Medulla oblongata (tissue), 1 donor: ENCODE results near the gene SNX18.
"Not testable (repeated sequence)": the region's sequence is repeated elsewhere in the genome, so short reads cannot be mapped to it uniquely, and the experiment has no call there.

Experiments
- DNase-seq: peaks from one replicate; pipeline ENCODE4 v3.0.0-alpha.2; 2015; ENCODE audit errors: extremely low spot score

Gene SNX18, protein sequence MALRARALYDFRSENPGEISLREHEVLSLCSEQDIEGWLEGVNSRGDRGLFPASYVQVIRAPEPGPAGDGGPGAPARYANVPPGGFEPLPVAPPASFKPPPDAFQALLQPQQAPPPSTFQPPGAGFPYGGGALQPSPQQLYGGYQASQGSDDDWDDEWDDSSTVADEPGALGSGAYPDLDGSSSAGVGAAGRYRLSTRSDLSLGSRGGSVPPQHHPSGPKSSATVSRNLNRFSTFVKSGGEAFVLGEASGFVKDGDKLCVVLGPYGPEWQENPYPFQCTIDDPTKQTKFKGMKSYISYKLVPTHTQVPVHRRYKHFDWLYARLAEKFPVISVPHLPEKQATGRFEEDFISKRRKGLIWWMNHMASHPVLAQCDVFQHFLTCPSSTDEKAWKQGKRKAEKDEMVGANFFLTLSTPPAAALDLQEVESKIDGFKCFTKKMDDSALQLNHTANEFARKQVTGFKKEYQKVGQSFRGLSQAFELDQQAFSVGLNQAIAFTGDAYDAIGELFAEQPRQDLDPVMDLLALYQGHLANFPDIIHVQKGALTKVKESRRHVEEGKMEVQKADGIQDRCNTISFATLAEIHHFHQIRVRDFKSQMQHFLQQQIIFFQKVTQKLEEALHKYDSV

GRCh38 chr5:54517512-54518145, at the start of gene SNX18:
Gene SNX18, plus strand, starts transcription at chr5:54517759. Its CDS starts 194 bp downstream, at chr5:54517953.
- DNase-seq: peak; percentile 94

GRCh38 chr5:54469622-54470021, 47.9 kb upstream of the SNX18 start:
- DNase-seq: peak; percentile 68

GRCh38 chr5:54470128-54470527, 47.4 kb upstream of the SNX18 start:
- no peak for DNase-seq

DNA sequence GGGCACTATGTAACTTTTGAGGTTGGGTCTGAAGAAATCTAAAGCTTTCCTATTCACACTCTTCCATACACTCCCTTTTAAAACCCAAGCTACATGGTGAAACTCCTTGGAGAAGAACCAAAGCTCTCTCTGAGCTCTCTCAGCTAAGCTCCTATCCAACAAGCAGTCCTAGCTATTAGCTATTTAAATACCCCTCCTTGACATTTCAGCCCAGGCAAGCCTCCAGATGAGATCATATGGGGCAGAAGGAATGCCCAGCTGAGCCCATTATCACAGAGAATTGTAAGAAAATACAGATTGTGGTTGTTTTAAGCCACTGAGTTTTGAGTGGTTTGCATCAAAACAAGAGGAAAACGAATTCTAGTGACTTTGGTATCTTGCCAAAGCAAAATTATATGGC, 46.9 kb upstream of the SNX18 start:
- no peak for DNase-seq

DNA sequence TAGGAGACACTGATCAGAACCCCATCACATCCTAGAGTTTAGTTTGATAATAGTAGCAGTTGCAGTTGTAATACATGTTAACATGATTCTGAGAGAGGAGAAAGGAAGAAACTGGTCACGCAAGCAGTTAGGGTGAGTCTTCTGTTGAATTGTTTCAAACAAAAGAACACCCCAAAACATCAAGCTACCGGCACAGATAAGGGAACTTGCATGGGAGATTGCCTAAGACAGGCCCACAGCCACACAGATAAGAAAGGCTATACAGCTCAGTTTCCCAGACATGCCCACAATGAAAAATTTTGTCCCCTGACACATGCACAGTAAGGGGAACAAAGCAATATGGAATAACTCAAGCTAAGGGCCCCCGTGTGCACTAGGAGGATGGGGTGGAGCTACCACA, 46.2 kb upstream of the SNX18 start:
- DNase-seq: no peak

DNA sequence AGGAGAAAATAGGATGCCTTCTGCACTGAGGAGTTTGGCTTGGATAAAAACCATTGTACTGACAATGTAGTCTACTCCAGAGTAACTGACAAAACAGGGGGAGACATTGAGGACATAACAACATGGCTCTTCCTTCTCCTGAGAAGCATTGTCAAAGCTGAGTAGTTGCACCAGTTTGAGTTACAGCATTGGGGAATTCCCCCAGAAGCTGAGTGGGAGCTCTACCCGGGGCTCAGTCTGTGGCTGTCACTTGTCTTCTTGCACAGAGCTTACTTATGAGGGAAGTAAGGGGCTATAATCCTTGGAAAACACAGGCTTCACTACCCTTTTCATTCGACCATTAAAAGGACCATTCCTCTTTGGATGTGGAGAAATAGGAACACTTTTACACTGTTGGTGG, 40.9 kb upstream of the SNX18 start:
- DNase-seq: no peak

DNA sequence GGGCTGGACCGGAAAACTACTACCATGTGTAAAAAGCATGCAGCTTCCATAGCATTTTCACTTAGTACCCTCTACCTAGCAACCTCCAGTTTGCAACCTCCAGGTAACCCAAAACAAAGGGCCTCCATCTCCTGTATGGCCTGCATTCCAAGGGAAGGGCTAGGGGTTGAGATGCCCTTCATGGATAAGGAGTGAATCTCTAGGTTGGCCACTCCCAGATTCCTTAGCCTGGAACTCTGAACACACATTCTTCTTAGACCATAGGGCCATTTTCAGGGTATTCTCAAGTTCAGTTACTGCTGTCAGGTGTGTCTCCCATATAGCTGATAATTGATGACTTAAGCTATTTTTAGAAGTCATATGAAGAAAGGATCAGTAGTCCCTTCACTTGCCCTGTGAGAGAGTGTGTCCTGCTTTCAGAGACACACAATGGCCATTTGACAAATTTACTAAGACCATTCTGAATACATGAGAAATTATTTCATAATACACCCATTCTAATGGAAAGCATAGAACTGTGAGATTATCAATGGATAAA, 39.5 kb upstream of the SNX18 start:
- no peak for DNase-seq

- DNase-seq: no peak
Measured at GRCh38 chr5:54480296-54480695, 37.3 kb upstream of the SNX18 start.

DNA sequence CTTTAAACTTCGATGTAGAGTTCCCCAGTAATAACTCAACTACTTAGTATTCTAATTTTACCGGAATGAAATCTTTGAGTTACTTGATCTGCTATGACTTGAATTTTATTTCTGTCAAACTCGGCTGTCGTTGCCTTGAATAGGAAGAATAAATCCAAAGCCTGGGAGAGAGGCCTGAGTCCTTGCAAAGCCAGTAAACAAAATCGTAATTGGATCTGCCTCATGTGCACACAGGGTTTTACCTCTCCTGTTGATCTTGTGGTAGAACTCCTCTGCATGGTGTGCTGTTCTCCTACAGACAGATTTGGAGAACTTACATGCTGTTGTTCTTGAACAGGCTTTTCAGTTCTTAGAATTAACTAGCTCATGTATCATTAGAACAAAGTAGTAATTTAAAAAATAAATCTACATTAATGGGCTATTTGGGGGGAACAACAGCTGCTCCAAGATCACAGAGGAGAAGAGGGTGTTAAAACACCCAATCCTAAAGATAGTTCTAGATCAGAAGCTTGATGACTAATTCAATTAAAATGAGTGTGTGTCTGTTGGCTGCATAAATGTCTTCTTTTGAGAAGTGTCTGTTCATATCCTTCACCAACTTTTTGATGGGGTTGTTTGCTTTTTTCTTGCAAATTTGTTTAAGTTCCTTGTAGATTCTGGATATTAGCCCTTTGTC, 33.2 kb upstream of the SNX18 start:
- no peak for DNase-seq

DNA sequence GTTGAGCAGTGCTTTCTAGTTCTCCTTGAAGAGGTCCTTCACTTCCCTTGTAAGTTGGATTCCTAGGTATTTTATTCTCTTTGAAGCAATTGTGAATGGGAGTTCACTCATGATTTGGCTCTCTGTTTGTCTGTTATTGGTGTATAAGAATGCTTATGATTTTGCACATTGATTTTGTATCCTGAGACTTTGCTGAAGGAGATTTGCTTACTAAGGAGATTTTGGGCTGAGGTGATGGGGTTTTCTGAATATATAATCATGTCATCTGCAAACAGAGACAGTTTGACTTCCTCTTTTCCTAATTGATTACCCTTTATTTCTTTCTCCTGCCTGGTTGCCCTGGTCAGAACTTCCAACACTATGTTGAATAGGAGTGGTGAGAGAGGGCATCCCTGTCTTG, 31.9 kb upstream of the SNX18 start:
- DNase-seq: not testable (repeated sequence)

DNA sequence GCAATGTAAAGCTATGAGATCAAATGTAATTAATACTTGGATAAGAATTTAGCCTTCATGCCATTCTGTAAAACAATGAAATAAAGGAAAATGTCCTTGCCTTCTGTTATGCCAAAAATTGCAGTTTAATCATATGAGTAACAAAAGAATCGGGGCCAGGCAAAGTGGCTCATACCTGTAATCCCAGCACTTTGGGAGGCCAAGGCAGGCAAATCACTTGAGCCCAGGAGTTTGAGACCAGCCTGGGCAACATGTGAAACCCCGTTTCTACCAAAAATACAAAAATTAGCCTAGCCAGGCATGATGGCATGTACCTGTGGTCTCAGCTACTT, 27.9 kb upstream of the SNX18 start:
- not testable (repeated sequence) for DNase-seq

DNA sequence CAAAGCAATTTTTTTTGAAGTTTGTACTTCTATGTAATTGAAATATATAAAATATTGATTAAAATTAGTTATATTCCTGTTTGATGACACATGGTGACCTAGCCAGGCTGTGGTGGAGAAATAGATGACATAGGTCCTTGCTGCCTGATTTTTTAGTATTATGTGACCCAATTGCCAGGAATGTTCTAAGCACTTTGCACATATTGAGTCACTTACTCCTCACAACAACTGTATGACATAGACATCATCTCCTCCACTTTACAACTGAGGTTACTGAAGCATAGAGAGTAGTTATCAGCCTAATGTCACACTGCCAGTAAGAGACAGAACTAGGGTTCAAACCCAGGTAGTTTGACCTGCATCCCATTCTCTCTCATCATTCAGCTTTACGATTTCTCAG, 26.2 kb upstream of the SNX18 start:
- DNase-seq: no peak

GRCh38 chr5:54492178-54492577, 25.4 kb upstream of the SNX18 start:
- peak; percentile 28 for DNase-seq

DNA sequence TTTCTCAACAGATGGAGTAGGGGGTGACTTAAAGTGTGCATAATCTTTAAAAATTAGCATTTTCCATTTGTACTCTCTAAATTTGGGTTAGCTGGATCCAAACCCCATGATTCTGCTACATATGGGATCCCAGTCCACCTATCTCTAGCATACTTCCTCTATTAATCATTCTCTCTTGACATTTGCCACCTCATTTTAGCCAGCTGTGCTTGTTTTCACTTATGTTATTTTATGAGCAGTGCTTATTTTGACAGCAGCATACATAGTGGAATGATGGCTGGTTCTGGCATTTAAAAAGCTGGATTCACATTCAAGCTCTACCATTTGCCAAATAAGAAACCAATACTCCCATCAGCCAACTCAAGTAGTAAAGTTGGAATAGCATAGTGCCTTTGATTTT, 22.5 kb upstream of the SNX18 start:
- DNase-seq: no peak

GRCh38 chr5:54514291-54514690, 3.3 kb upstream of the SNX18 start:
- DNase-seq: no peak

DNA sequence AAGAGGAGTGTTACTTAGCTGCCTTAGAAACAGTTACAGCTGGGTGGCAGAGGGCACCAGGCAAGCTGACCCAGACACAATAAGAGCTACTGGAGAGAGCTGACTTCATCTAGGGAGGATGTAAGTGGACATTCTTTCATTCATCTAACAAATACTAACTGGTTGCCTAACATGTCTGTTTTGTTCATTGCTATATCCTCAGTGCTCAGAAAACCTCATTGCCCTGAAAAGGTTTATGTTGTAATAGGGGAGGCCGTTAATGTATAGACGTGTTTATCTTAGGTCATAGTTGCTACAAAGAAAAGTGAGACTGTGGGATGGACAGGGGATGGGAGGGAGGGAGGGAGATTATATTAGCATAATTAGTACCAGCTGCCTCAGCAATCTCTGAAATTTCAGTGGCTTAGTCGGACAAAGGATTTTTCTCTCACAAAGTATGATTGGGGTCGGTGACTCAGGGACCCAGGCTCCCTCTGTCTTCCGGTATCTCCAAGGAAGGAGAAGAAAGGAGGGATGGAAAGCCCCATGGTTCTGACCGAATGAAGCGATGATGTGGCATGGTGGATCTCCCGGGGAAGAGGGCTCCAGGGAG, 2.6 kb upstream of the SNX18 start:
- no peak for DNase-seq

- no peak for DNase-seq
Measured at GRCh38 chr5:54515634-54516033, 1.9 kb upstream of the SNX18 start.

DNA sequence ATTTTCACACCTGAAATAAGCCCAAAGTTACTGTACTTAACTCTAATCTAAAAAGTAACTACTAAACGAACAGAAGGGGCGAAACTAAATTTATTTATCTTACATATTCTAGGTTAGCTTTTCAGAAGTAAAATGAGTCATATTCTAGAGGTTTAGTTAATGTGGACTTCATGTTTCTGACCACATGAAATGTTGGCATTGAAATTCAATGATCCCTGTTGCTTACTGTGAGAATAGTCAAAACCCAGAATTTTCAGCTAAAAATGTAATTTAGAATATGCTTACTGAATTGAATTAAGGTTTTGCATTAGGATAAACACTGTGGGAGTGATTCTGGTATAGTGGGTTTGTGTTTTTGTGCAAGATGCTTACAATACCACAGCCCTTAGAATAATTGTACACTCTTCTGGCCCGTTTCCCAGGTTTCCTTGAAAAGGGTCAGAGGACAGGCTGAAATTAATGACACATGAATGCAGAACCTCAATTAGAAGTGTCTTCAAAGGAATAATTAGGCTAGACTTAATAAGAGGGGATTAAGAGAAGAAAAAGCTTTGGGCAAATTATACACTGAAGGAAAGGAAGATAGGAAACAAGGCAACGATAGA, 1.4 kb upstream of the SNX18 start:
- peak; percentile 40 for DNase-seq

GRCh38 chr5:54517174-54517511, 416 bp upstream of the SNX18 start:
- DNase-seq: no peak

DNA sequence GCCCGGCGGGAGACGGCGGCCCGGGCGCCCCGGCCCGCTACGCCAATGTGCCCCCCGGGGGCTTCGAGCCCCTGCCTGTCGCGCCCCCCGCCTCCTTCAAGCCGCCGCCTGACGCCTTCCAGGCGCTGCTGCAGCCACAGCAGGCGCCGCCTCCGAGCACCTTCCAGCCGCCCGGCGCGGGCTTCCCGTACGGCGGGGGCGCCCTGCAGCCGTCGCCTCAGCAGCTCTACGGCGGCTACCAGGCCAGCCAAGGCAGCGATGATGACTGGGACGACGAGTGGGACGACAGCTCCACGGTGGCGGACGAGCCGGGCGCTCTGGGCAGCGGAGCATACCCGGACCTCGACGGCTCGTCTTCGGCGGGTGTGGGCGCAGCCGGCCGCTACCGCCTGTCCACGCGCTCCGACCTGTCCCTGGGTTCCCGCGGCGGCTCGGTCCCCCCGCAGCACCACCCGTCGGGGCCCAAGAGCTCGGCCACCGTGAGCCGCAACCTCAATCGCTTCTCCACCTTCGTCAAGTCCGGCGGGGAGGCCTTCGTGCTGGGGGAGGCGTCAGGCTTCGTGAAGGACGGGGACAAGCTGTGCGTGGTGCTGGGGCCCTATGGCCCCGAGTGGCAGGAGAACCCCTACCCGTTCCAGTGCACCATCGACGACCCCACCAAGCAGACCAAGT, 723 bp downstream of the SNX18 start:
- peak; percentile 23 for DNase-seq
